ENCODE measurements around the gene PRMT2. TPM values are rescaled to one million over a fixed set of nuclear protein-coding genes. Genes with fewer than 3 reads are reported as not detected.
"Not testable (repeated sequence)": the region's sequence is repeated elsewhere in the genome, so short reads cannot be mapped to it uniquely, and the experiment has no call there.

Gene PRMT2
- total RNA-seq, 1 donor from 2014 or later = 84.6 TPM

DNA sequence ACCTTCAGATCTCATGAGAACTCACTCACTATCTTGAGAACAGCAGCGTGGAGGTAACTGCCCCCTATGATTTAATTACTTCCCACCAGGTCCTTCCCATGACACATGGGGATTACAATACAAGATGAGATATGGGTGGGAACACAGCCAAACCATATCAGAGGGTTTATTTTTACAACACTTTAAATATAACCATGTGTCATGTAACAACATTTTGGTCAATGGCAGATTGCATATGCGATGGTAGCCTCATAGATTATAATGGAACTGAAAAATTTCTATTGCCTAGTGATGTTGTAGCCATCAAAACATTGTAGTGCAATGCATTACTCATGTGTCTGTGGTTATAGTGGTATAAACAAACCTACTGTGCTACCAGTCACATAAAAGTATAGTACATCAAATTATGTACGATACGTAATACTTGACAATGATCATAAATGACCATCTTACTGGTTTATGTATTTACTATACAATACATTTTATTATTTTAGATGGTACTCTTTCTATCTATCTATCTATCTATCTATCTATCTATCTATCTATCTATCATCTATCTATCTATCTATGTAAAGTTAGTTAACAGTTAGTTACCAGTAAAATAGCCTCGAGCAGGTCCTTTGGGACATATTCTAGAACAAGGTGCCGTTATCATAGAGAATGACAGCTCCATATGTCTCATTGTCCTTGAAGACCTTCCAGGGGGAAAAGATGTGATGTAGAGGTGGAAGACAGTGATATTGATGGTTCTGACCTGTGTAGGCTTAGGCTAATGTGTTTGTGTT lies 18.0 kb upstream of the PRMT2 start:
- DNase-seq (ENCODE audit: low spot score) = no peak

DNA sequence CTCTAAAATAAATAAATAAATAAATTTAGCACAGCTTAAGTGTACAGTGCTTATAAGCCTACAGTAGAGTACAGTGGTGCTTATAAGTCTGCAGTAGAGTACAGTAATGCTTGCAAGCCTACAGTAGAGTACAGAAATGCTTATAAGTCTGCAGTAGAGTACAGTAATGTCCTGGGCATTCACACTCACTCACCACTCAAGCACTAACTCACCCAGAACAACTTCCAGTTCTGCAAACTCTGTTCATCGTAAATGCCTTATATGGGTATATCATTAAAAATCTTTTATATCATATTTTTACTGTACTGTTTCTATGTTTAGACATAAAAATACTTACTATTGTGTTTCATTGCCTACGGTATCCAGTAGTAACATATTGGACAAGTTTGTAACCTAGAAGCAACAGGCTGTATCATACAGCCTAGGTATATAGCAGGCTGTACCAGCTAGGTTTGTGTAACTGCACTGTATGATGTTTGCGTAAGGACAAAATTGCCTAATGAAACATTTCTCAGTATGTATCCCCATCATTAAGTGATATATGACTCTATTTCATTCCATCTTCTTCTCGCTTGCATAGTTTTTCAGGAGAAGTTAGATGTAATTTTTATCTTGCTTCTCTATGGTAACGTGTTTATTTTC lies 16.6 kb upstream of the PRMT2 start:
- no peak for DNase-seq (ENCODE audit: low spot score)

DNA sequence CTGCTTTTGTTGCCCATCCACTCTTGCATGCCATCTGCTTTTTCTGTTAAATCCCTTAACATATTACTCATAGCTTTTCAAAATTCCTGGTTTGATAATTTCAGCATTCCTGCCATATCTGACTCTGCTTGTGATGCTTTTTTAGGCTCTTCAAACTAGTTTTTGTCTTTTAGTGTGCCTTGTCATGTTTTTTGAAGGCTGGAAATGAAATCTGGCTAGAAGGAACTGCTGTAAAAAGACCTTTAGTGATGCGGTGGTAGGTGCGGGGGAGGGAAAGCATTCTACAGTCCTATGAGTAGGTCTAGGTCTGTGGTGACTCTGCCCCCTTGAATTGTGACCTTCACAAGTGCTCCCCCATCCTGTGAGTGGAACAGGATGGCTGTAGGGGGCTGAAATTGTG lies 15.6 kb upstream of the PRMT2 start:
- DNase-seq (ENCODE audit: low spot score) = no peak

DNA sequence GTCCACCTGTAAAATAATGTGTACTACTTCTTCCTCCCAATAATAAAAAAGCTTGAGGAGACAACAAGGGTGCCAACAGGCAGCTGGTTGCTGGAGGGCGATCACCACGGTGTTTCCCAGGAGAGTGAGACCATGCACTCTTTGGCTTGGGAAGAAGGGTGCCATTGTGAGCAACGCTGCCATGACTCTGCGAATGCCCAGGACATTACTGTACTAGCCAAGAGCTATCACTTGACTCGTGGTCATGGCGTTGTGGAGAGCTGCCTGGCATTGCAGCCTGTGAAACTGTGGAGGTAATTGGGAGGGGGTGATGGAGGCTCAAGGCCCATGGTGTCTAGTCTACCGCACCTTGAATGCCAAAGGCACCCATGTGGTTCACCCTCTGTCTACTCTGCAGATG lies 14.6 kb upstream of the PRMT2 start:
- no peak for DNase-seq (ENCODE audit: low spot score)

DNA sequence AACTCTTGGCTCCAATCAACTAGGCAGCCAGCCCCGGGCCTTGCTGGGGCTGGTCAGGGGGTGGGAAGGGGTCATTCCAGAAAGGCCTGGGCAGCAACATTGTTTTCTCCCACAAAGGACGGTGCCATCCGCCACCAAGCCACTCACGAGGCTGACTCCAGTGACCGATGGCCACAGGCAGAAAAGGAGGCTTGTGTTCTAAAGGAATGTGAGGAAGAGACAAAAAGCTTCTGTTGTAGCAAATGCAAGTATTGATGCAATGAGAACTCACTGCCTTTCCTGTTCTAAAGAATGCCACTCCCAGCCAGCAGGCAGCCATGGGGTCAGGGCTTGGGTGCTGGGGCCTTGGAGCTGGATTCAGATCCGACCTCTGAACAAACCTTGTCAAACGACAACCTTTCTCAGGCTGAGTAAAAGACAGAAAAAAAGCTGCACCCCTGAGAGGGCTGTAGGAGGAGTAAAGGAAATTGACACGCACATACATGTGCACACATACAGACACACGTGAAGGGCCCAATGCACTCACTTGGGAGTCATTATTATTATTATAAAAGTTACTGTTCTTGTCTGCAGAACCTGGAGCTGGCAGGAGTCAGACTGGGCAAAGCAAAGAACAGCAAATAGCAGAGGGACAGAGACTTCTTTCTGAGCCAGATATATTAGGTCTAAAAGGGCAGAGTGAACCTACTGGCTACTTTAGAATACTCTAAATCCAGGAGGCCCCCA lies 13.9 kb upstream of the PRMT2 start:
- DNase-seq (ENCODE audit: low spot score) = no peak

DNA sequence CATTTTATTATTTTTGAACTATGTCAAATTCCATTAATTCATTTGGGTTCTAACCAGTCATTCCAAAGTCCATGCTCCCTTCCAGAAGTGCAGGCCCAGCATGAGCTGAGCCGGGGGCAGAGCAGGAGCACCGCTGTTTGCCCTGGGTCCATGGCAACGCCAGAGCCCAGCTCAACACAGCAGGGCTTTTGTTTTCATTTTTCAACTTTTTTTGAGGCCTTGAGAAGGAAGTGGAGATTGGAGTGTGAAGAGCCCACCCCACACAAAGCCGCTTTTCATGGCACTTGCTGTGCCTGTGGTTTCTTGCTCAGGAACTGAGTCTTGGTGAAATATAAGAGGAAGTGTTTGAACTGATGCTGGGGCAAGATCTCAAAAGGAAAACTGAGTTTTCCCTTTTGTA lies 13.2 kb upstream of the PRMT2 start:
- DNase-seq (ENCODE audit: low spot score) = no peak

DNA sequence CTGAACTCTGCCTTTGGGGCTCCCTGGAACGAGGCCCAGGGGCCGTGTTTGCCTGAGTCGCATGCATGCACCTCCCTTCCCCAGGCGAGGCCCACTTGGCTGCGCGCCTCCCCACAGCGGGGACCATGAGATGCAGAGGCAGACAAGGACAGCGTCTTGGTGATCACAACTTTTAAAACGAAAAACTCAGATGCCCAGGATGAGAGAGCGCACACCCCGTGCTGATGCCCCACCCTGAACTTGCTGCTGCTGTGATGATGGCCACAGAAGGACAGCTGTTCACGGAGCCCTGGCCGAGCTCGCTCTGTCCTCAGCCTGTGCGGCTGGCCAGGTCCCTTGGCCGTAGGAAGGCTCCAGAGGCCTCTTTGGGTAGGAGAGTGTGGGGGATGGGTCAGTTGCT lies 11.4 kb upstream of the PRMT2 start:
- no peak for DNase-seq (ENCODE audit: low spot score)

DNA sequence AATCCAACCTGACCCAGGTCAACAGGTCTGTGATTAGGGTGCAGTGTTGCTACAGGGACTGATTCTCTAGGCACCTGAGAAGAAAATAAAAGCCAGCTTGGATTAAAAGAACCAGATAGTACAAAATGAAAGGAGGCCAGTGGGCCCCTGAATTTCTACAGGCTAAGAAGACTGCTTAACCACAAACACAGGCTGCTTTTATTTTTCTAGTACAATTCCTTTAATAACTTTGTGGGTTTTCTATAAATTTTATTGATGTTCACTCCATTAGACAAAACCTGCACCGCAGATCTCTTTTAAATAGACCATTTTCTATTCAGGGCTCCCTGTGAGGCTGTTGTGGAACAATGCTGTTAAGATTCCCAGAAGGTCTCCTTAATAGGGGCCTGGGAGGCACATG lies 9.7 kb upstream of the PRMT2 start:
- no peak for DNase-seq (ENCODE audit: low spot score)

DNA sequence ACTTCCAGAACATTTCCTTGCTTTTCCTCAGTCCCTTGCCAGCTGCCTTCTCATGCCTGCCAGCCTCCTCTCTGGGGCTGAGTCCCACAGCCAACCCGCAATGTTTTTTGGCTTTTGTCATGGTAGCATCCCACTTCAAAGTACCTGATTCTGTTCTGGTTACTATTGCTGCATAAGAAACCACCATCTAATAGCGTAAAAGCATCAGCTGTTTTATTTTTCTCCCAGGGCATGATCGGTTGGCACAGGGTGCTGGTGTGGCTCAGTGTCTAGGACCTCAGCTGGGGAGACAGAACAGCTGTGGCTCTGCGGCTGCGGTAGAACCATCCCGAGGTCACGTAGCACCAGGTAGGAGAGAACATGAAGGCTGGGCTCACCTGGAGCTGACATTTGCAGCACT lies 8.9 kb upstream of the PRMT2 start:
- no peak for DNase-seq (ENCODE audit: low spot score)

DNA sequence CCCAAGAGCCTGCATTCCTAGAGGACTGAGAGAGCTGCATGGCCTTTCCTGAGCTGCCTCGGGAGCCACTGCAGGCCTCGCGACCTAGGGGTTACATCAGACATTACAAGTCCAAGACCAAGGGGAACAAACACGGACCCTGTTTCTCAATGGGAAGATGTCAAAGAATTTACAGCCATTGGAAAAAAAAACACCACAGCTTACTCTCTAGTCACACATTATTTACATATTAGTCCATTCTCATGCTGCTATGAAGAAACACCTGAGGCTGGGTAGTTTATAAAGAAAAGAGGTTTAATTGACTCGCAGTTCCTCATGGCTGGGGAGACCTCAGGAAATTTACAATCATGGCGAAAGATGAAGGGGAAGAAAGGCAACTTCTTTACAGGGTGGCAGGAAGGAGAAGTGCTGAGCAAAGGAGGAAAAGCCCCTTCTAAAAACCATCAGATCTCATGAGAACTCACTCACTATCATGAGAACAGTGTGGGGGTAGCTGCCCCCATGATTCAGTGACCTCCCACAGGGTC lies 8.4 kb upstream of the PRMT2 start:
- no peak for DNase-seq (ENCODE audit: low spot score)

DNA sequence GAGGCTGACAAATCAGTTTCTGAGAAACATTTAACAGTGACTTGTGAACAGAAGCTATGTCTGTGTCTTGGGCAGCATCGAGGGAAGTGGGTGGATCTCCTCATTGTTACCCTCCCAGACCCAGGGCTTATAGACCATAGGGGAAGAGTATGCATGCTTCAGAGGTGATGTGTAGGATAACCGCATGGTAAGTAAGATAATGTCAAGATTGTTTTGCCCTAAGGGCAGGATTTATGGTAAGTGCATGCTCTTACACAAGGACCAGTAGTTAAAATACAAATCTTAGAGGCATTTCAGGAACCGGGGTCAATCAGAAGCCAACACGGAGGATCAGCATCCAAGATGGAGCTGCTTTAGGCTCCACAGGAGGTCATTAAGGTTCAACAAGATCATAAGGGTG lies 7.7 kb upstream of the PRMT2 start:
- DNase-seq (ENCODE audit: low spot score) = no peak

DNA sequence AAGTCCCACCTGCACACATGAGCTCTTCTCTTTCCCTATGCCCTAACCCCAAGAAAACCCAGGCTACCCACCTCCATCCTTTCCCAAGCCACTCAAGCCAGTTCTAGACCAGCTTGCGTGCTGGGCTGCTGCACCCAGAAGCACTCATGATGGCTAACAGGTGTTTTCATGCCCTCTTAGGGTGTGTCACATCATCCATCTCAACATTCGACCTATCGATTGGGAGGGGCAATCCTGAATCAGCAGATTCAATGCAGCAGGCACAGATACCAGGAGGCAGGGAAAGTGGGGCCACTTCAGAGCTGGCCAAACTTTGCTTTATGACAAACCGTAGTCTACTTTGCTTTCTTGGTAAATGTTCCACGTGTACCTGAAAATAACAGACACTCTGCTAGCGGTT lies 6.6 kb upstream of the PRMT2 start:
- no peak for DNase-seq (ENCODE audit: low spot score)

DNA sequence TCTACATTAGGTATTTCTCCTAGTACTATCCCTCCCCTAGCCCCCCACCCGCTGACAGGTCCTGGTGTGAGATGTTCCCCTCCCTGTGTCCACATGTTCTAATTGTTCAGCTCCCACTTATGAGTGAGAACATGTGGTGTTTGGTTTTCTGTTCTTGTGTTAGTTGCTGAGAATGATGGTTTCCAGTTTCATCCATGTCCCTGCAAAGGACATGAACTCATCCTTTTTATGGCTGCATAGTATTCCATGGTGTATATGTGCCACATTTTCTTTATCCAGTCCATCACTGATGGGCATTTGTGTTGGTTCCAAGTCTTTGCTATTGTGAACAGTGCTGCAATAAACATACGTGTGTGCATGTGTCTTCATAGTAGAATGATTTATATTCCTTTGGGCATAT lies 4.6 kb upstream of the PRMT2 start:
- not testable (repeated sequence) for DNase-seq (ENCODE audit: low spot score)

DNA sequence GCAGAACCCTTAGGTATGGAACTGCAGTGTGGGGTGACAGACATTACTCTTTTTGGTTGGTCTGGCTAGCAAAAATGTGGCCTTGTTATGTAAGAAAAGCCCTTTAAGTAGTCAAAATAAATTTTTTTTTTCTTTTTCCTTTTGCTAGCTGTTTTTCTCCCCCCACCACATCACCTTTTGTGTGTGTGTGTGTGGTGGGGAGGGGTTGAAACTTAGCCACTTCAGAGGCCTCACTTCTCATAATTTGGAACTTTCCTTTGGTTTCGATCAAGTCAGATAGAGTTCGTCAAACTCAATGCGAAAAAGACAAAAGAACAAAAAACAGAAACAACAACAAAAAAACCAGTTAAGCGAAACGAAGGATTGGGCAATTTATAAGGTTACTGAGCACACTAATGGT lies 1.9 kb upstream of the PRMT2 start:
- no peak for DNase-seq (ENCODE audit: low spot score)

DNA sequence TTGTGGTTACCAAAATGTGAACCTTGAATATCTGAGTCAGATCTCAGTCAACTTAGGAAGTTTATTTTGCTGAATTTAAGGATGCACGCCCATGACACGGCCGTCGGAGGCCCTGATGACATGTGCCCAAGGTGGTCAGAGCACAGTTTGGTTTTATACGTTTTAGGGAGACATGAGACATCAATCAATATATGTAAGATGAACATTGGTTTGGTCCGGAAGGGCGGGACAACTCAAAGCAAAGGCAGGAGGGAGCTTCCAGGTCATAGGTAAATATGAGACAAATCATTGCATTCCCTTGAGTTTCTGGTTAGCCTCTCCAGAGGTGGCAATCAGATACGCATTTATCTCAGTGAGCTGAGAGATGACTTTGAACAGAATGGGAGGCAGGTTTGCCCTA lies 1.0 kb upstream of the PRMT2 start:
- no peak for DNase-seq (ENCODE audit: low spot score)

DNA sequence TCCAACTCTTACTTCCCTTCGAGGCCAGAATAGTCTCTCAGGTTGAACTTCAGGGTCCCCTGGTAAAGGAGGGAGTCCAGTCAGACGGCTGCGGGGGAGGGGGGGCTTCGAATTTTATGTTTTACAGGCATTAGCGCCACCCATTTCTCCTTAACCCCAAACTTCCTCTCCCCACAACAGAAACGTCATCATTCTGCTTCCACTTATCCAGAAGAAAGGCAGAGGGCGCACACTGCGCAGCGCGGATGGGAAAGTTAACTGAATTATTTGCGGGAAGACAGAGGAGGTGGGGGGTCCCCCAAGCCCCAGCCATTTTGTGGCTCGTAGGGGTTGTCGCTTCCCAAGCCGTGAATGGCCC lies 529 bp upstream of the PRMT2 start:
- DNase-seq (ENCODE audit: low spot score) = no peak

DNA sequence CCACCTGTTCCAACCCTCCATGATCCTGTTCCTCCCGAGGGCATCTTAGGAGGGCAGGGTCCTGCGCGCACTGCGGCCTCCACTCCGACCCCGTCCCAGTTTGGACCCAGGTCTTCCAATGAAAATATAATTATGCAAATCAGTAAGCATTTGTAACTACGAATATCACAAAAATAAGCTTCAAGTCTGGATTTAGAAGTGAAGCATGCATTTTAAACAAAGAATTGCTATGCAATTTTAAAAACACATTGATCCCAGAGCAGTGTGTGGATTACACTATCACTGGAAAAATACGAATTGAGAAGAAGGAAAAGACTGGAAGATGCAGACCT lies 673 bp downstream of the PRMT2 start:
- no peak for DNase-seq (ENCODE audit: low spot score)

DNA sequence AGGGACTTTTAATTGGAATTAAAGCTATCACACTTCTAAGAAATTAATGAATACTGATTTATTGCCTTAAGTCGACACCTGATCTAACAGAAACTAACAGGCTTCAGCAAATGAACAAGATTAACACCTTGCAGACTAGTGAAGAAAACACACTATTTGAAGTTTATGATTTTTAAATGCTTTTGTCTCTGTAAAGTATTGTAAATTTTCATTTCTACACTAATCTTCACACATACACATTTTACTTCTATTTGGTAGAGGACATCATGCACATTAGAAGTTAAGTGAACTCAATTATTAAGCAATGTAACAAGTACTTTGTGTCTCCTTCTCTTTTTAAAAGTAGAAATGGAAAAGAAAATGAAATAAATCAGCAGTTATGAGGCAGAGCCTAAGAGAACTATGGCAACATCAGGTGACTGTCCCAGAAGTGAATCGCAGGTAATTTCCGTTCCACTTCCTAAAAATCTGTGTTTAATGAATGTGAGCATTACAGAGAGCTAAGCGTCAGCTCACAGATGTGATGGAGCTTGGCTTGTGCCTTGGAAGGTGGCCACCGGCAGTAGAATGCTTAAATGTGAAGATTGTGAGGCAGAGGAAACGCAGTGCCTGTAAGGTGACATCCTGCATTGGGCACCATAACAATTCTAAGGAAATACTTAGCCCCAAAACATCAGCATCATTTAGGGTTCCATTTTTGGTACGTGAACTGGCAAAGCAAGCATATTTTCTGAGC lies 1.2 kb downstream of the PRMT2 start:
- DNase-seq (ENCODE audit: low spot score) = no peak

DNA sequence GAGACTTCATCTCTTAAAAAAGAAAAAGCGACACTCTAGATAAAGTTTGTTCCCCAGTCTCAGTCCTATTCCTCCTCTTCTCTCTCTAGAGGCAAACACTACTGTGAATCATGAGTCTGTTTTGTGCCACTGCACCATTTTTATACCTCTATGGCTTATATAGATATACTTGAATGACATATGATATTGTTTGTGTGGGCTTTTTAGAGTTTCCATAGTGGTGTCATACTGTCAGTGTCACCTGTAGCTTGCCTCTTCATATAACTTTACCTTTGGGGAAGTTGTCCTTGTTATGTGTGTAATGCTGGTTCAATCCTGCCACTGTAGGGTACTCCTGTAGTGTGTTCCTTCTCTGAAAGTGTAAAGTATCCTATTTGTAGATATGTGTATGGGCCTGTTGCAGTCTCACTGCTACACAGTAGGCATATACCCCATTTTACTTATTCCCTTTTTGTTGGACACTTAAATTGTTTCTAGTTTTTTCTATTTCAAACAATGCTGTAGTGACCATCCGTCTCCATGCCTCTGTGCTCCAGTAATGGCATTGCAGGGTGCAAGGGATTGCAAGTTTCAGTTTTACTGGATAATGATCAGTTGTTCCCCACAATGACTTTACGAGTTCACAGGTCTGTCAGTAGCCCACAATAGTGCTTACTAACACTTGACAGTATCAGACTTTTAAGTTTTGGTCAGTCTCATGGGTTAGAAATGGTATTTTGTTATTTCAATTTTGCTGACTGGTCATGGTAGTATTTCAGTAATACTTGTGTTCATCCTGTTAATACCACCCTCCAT lies 2.7 kb downstream of the PRMT2 start:
- DNase-seq (ENCODE audit: low spot score) = no peak

DNA sequence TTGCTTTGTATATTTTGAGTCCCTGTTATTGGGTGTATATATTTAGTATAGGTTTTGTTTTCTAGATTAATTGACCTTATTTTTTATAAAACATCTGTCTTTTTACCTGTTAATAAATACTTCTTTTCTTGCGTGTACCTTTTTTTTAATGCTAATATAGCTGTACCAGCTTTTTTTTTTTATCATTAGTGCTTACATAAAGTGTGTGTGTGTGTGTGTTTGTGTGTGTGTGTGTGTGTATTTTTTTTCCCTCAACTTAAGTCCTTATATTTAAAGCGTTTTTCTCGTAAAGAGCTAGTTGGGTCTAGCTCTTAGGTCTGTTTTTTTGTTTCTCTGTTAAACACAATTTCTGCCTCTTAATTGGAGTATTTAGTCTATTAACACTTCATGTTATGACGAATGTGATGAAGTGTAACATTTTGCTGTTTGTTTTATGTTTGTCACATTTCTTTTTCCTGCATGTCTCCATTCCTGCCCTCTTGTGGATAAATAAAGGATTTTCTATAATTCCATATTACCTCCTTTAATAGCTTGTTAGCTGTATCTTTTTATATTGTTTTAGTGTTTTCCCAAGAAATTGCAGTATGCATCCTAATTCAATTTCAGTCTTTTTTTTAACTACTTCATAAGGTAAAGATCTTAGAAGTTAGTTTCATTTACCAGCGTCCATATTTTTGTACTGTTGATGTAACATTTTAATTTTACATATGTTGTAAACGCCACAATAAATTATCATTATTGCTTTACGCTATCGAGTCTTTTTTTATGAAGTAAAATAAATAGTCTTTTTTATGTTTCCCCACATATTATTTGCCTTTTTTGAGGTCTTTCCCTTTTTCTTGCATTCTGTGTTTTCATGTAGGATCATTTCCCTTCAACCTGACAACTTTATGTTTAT lies 4.3 kb downstream of the PRMT2 start:
- DNase-seq (ENCODE audit: low spot score) = no peak
